Hematopoietic multipotent progenitor cell treated with erythropoietin and hydrocortisone succinate and interleukin-3 and kit ligand, for 8 days (in vitro differentiated cells): ENCODE measurements around the gene SUCLG2.

Source experiments
- DNase-seq: peaks from one replicate; pipeline ENCODE4 v3.0.0-alpha.2; 2015

The SUCLG2 gene

GRCh38 chr3:67654099-67654843, at the start of gene SUCLG2:
SUCLG2 (minus strand) TSS chr3:67654612; CDS start chr3:67654586, 26 bp downstream.
- DNase-seq: peak; percentile 87

- no peak for DNase-seq
These were observed 46.2 kb upstream of the SUCLG2 start for GRCh38 chr3:67700596-67700995.

GRCh38 chr3:67699882-67700281, 45.5 kb upstream of the SUCLG2 start:
- no peak for DNase-seq

- DNase-seq: no peak
These were observed 38.2 kb upstream of the SUCLG2 start for GRCh38 chr3:67692621-67693020.

GRCh38 chr3:67691926-67692325, 37.5 kb upstream of the SUCLG2 start:
- no peak for DNase-seq

GRCh38 chr3:67691207-67691606, 36.8 kb upstream of the SUCLG2 start:
- no peak for DNase-seq

- no peak for DNase-seq
These were observed 35.4 kb upstream of the SUCLG2 start for GRCh38 chr3:67689806-67690205.

GRCh38 chr3:67688231-67688630, 33.8 kb upstream of the SUCLG2 start:
- DNase-seq: no peak

GRCh38 chr3:67686069-67686468, 31.7 kb upstream of the SUCLG2 start:
- DNase-seq: no peak

- DNase-seq: no peak
These were observed 31.1 kb upstream of the SUCLG2 start for GRCh38 chr3:67685499-67685898.

- no peak for DNase-seq
These were observed 29.8 kb upstream of the SUCLG2 start for GRCh38 chr3:67684211-67684610.

- DNase-seq: no peak
These were observed 29.1 kb upstream of the SUCLG2 start for GRCh38 chr3:67683522-67683921.

- DNase-seq: no peak
These were observed 24.3 kb upstream of the SUCLG2 start for GRCh38 chr3:67678665-67679064.

- DNase-seq: no peak
These were observed 19.6 kb upstream of the SUCLG2 start for GRCh38 chr3:67674055-67674454.

- no peak for DNase-seq
These were observed 8.3 kb upstream of the SUCLG2 start for GRCh38 chr3:67662733-67663132.

- no peak for DNase-seq
These were observed 6.7 kb upstream of the SUCLG2 start for GRCh38 chr3:67661089-67661488.

GRCh38 chr3:67657192-67657591, 2.8 kb upstream of the SUCLG2 start:
- peak; percentile 17 for DNase-seq

GRCh38 chr3:67656614-67657013, 2.2 kb upstream of the SUCLG2 start:
- no peak for DNase-seq

GRCh38 chr3:67655364-67656121, 1.1 kb upstream of the SUCLG2 start:
- DNase-seq: peak; percentile 63

- no peak for DNase-seq
These were observed 399 bp upstream of the SUCLG2 start for GRCh38 chr3:67654844-67655177.

- no peak for DNase-seq
These were observed 850 bp downstream of the SUCLG2 start for GRCh38 chr3:67653425-67654098.

GRCh38 chr3:67650084-67650483, 4.3 kb downstream of the SUCLG2 start:
- no peak for DNase-seq

- DNase-seq: no peak
These were observed 4.7 kb downstream of the SUCLG2 start for GRCh38 chr3:67649681-67650080.

GRCh38 chr3:67648701-67649100, 5.7 kb downstream of the SUCLG2 start:
- DNase-seq: no peak
